CD4-positive, alpha-beta T cell treated with Interleukin-1 beta for 1 hour (primary cell): ENCODE data around the gene MYL3.

ENCODE experiments used
- DNase-seq, 2 donors: peaks; one replicate each; pipeline ENCODE4 v3.0.0-alpha.2; 2020 to 2022

Gene MYL3

GRCh38 chr3:46849045-46849631 is 14.1 kb downstream of the MYL3 start:
- DNase-seq = no peak

GRCh38 chr3:46848271-46849044 is 14.8 kb downstream of the MYL3 start:
- DNase-seq = peak in 1 of 2 donors; percentile 20

- DNase-seq = no peak
Observed at GRCh38 chr3:46847744-46848143, 15.5 kb downstream of the MYL3 start.

- DNase-seq = no peak
Observed at GRCh38 chr3:46846624-46847542, 16.4 kb downstream of the MYL3 start.

GRCh38 chr3:46845860-46846623 is 17.2 kb downstream of the MYL3 start:
- peak; percentile 81 to 82 for DNase-seq

GRCh38 chr3:46845397-46845859 is 17.8 kb downstream of the MYL3 start:
- DNase-seq = no peak

- DNase-seq = no peak
Observed at GRCh38 chr3:46844881-46845312, 18.3 kb downstream of the MYL3 start.

GRCh38 chr3:46844397-46844796 is 18.8 kb downstream of the MYL3 start:
- no peak for DNase-seq

- no peak for DNase-seq
Observed at GRCh38 chr3:46843508-46843907, 19.7 kb downstream of the MYL3 start.

- DNase-seq = no peak
Observed at GRCh38 chr3:46840491-46840890, 22.8 kb downstream of the MYL3 start.

GRCh38 chr3:46838301-46838700 is 24.9 kb downstream of the MYL3 start:
- DNase-seq = no peak

- DNase-seq = no peak
Observed at GRCh38 chr3:46835491-46835890, 27.8 kb downstream of the MYL3 start.

GRCh38 chr3:46835054-46835453 is 28.2 kb downstream of the MYL3 start:
- no peak for DNase-seq

GRCh38 chr3:46833346-46834300 is 29.6 kb downstream of the MYL3 start:
- no peak for DNase-seq

- DNase-seq = no peak
Observed at GRCh38 chr3:46831841-46832240, 31.4 kb downstream of the MYL3 start.

- no peak for DNase-seq
Observed at GRCh38 chr3:46831316-46831715, 31.9 kb downstream of the MYL3 start.

- no peak for DNase-seq
Observed at GRCh38 chr3:46830801-46831200, 32.4 kb downstream of the MYL3 start.

GRCh38 chr3:46829699-46830208 is 33.5 kb downstream of the MYL3 start:
- peak in 1 of 2 donors; percentile 16 for DNase-seq

- no peak for DNase-seq
Observed at GRCh38 chr3:46825450-46825849, 37.8 kb downstream of the MYL3 start.

GRCh38 chr3:46824211-46824970 is 38.9 kb downstream of the MYL3 start:
- DNase-seq = no peak
